MCF 10A (cell line): Measurements from ENCODE around the gene TNNT2. TPM values are rescaled to one million over a fixed set of nuclear protein-coding genes. Genes with fewer than 3 reads are reported as not detected.

Source experiments
- BruUV-seq: library from RNA; stranded (reverse); fragments of 400-500 nt; replicated peaks from 2 replicates; lab custom pipeline; 2021; lab: Mats Ljungman, UMichigan
- CTCF ChIA-PET: fragments of 300-600 bp; sonication (Branson Sonifier 250); formaldehyde crosslinking; extraction: SDS; loops from one replicate; lab custom pipeline; 2021; ENCODE audit warnings: antibody characterized with exemption, inconsistent platforms; lab: Yijun Ruan, JAX
- POLR2A ChIA-PET: fragments of 300-600, 350-650 bp; sonication (Branson Sonifier 250); formaldehyde crosslinking; extraction: SDS; loops from one replicate; lab custom pipeline; 2020; ENCODE audit warnings: antibody characterized with exemption, inconsistent platforms; lab: Yijun Ruan, JAX
- DNase-seq: peaks from one replicate; pipeline ENCODE4 v3.0.0-alpha.2; 2018; ENCODE audit not compliant: unreplicated experiment
- H3K27ac Mint-ChIP-seq: one replicate; pipeline ENCODE4 v1.8.0; 2022; ENCODE audit warnings: mild to moderate bottlenecking, low read depth, mixed read lengths; ENCODE audit not compliant: unreplicated experiment
- H3K27me3 Mint-ChIP-seq: one replicate; pipeline ENCODE4 v1.8.0; 2022; ENCODE audit warnings: mixed read lengths; ENCODE audit not compliant: insufficient read depth, unreplicated experiment
- H3K36me3 Mint-ChIP-seq: one replicate; pipeline ENCODE4 v1.8.0; 2022; ENCODE audit warnings: mild to moderate bottlenecking, moderate library complexity, mixed read lengths; ENCODE audit not compliant: insufficient read depth, unreplicated experiment
- H3K4me1 Mint-ChIP-seq: one replicate; pipeline ENCODE4 v1.8.0; 2022; ENCODE audit warnings: mixed read lengths; ENCODE audit not compliant: insufficient read depth, unreplicated experiment
- H3K4me3 Mint-ChIP-seq: one replicate; pipeline ENCODE4 v1.8.0; 2022; ENCODE audit warnings: mild to moderate bottlenecking, moderate library complexity, mixed read lengths; ENCODE audit not compliant: unreplicated experiment
- H3K9me3 Mint-ChIP-seq: one replicate; pipeline ENCODE4 v1.8.0; 2022; ENCODE audit warnings: mixed read lengths; ENCODE audit not compliant: unreplicated experiment
- CTCF ChIP-seq: fragments of 200-600 bp; IDR thresholded peaks from one replicate; pipeline ENCODE4 v1.8.0; 2022; ENCODE audit warnings: antibody characterized with exemption, mild to moderate bottlenecking; ENCODE audit not compliant: unreplicated experiment
- intact Hi-C: fragments of 100-400 bp; cut with micrococcal nuclease; formaldehyde crosslinking; loops from 2 replicates; pipeline ENCODE4 v1.14.1; 2022
- total RNA-seq: library from RNA; stranded (reverse); gene quantifications from 2 replicates; pipeline ENCODE4 v1.2.3, GENCODE V29; 2022

TNNT2 gene
- total RNA-seq, 1 experiment from 2014 or later = 0.37 TPM

GRCh38 chr1:201321826-201322390 lies 55.6 kb downstream of the TNNT2 start:
- POLR2A ChIA-PET = interaction anchor here (1.0 to 2.3 kb wide), 3 partner anchors 9 to 32 kb away, joined by 3 to 7 read pairs (median 4); no protein-coding TSS in a partner anchor
- no peak for DNase-seq
- Mint-ChIP-seq H3K4me1 (peaks cover 24% of the 10 kb centered on the region), H3K9me3 (no peaks in the 10 kb centered on the region), H3K27ac (no peak overlapping the region), H3K27me3 (no peaks in the 10 kb centered on the region), H3K4me3 (no peak overlapping the region), H3K36me3 (no peaks in the 10 kb centered on the region)
- CTCF ChIA-PET = interaction anchor here (0.6 to 1.8 kb wide), 8 partner anchors 8 to 41 kb away, joined by 3 to 4 read pairs (median 4); partner anchors contain the start of gene PKP1
- no TSS peak for BruUV-seq
- TF ChIP-seq CTCF = no peak
- intact Hi-C loops = no loop called here

DNA sequence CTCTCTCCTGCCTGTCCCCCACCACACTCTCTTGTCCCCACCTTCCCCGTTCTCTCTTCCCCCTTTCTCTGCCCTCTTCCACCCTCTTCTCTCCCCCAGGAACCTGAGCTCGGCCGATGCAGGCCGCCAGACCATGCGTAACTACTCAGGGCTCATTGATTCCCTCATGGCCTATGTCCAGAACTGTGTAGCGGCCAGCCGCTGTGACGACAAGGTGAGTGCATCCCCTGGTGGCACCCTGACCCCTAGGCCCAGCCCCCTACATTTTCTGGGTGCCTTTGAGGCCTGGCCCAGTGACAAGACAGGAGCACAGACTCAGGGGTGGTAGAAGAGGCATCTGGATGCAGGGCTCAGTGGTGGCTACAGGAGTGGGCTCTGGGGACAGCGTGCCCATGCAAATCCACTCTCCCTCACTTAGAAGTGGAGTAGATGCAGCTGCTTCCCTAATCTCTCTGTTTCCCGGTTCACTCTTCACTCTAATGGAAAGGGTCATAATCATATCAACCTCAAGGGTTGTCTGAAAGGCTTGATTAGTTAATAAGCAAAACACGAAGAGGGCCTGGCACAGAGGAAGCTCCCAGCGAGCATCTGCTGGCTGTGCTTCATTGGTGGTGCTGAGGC lies 57.2 kb downstream of the TNNT2 start:
- BruUV-seq = no TSS peak
- ChIA-PET CTCF (interaction anchor here (0.8 to 26.0 kb wide), 9 partner anchors 9 to 192 kb away, joined by 3 to 445 read pairs (median 4); no protein-coding TSS in a partner anchor), POLR2A (interaction anchor here (0.6 to 42.9 kb wide), 3 partner anchors 9 to 77 kb away, joined by 4 to 3819 read pairs (median 6); partner anchors contain the start of gene PKP1)
- no peak for TF ChIP-seq CTCF
- Mint-ChIP-seq H3K27me3 (no peaks in the 10 kb centered on the region), H3K9me3 (no peaks in the 10 kb centered on the region), H3K4me1 (peaks cover 24% of the 10 kb centered on the region), H3K4me3 (no peak overlapping the region), H3K27ac (no peak overlapping the region), H3K36me3 (no peaks in the 10 kb centered on the region)
- DNase-seq = no peak
- intact Hi-C loops = no loop called here

GRCh38 chr1:201319631-201320030 lies 57.8 kb downstream of the TNNT2 start:
- ChIA-PET POLR2A (interaction anchor here (0.6 to 42.9 kb wide), 7 partner anchors 8 to 77 kb away, joined by 3 to 3819 read pairs (median 4); partner anchors contain the start of gene PKP1), CTCF (interaction anchor here (0.8 to 26.0 kb wide), 9 partner anchors 9 to 193 kb away, joined by 3 to 445 read pairs (median 5); no protein-coding TSS in a partner anchor)
- peak overlapping the region; percentile 78 for H3K27ac Mint-ChIP-seq
- H3K36me3 Mint-ChIP-seq = no peaks in the 10 kb centered on the region
- BruUV-seq = no TSS peak
- no peak for DNase-seq
- no peaks in the 10 kb centered on the region for H3K27me3 Mint-ChIP-seq
- peaks cover 24% of the 10 kb centered on the region for H3K4me1 Mint-ChIP-seq
- no peaks in the 10 kb centered on the region for H3K9me3 Mint-ChIP-seq
- intact Hi-C loops = no loop called here
- TF ChIP-seq CTCF = no peak
- no peak overlapping the region for H3K4me3 Mint-ChIP-seq
